GM23248 (cell line): ENCODE measurements around the gene PRUNE2. TPM values are rescaled to one million over a fixed set of nuclear protein-coding genes. Genes with fewer than 3 reads are reported as not detected.

Experiments
- DNase-seq: peaks from one replicate; pipeline ENCODE4 v3.0.0-alpha.2; 2015
- H2AFZ ChIP-seq: fragments of 200-600 bp; sonication (generic); 2 replicates; pipeline ENCODE4 v1.6.1; 2016; ENCODE audit warnings: antibody characterized with exemption
- H3F3A ChIP-seq: fragments of 200-600 bp; sonication (generic); 2 replicates; pipeline ENCODE4 v1.6.1; 2016; ENCODE audit warnings: mild to moderate bottlenecking, antibody characterized with exemption, mixed run types; ENCODE audit not compliant: insufficient read depth
- H3K27ac ChIP-seq: fragments of 200-600 bp; sonication (generic); 2 replicates; pipeline ENCODE4 v1.5.1; 2016; ENCODE audit warnings: mild to moderate bottlenecking
- H3K27me3 ChIP-seq: fragments of 200-600 bp; sonication (generic); replicated peaks from 2 replicates; pipeline ENCODE4 v1.6.1; 2016; ENCODE audit warnings: mild to moderate bottlenecking; ENCODE audit not compliant: insufficient read depth
- H3K36me3 ChIP-seq: fragments of 200-600 bp; sonication (generic); 2 replicates; pipeline ENCODE4 v1.6.1; 2016; ENCODE audit warnings: low read depth, mild to moderate bottlenecking
- H3K4me1 ChIP-seq: fragments of 200-600 bp; sonication (generic); 2 replicates; pipeline ENCODE4 v1.6.1; 2016; ENCODE audit warnings: mild to moderate bottlenecking; ENCODE audit not compliant: insufficient read depth
- H3K4me2 ChIP-seq: fragments of 200-600 bp; sonication (generic); one replicate; pipeline ENCODE4 v1.6.1; 2016; ENCODE audit warnings: mild to moderate bottlenecking; ENCODE audit not compliant: unreplicated experiment
- H3K4me3 ChIP-seq: fragments of 200-600 bp; sonication (generic); 2 replicates; pipeline ENCODE4 v1.5.1; 2016; ENCODE audit warnings: mild to moderate bottlenecking
- H3K79me2 ChIP-seq: fragments of 200-600 bp; sonication (generic); 2 replicates; pipeline ENCODE4 v1.6.1; 2016; ENCODE audit warnings: mild to moderate bottlenecking; ENCODE audit not compliant: insufficient read depth
- H3K9ac ChIP-seq: fragments of 200-600 bp; sonication (generic); 2 replicates; pipeline ENCODE4 v1.6.1; 2016; ENCODE audit warnings: mild to moderate bottlenecking
- H3K9me2 ChIP-seq: fragments of 200-600 bp; sonication (generic); 2 replicates; pipeline ENCODE4 v1.6.1; 2016; ENCODE audit warnings: mixed run types, mild to moderate bottlenecking, moderate library complexity; ENCODE audit not compliant: insufficient read depth
- H3K9me3 ChIP-seq: fragments of 200-600 bp; sonication (generic); one replicate; pipeline ENCODE4 v1.6.1; 2017; ENCODE audit warnings: low read depth
- H4K20me1 ChIP-seq: fragments of 200-600 bp; sonication (generic); 2 replicates; pipeline ENCODE4 v1.6.0; 2016; ENCODE audit not compliant: insufficient read depth
- EZH2 ChIP-seq: fragments of 200-600 bp; sonication (generic); IDR thresholded peaks from 2 replicates; pipeline ENCODE4 v1.6.1; 2018; ENCODE audit warnings: antibody characterized with exemption, mild to moderate bottlenecking; ENCODE audit not compliant: insufficient read depth, poor library complexity, severe bottlenecking
- EZH2phosphoT487 ChIP-seq: fragments of 200-600 bp; sonication (generic); IDR thresholded peaks from 2 replicates; pipeline ENCODE4 v1.6.1; 2018; ENCODE audit warnings: antibody characterized with exemption, moderate library complexity, mild to moderate bottlenecking, low read depth; ENCODE audit not compliant: insufficient read depth
- WGBS, 2 experiments: methylation state at CpG; one replicate each; pipeline ENCODE4 v1.1.6; 2015 to 2017; ENCODE audit warnings: low lambda C conversion rate in 2 of 2, low coverage in 1 of 2; ENCODE audit errors: missing lambda C conversion rate in 2 of 2; 5-methylcytosine and 5-hydroxymethylcytosine counted together
- in situ Hi-C: fragments of 300-500 bp; cut with MboI; formaldehyde crosslinking; loops from 2 replicates; pipeline ENCODE4 v1.15.0; 2020
- polyA plus RNA-seq: library from polyadenylated mRNA; unstranded; fragments of >200 nt; fragmentation: Nextera tagmentation; extraction: Ambion mirVana; gene quantifications from 2 replicates; pipeline ENCODE4 v1.2.1, GENCODE V29; 2016
- total RNA-seq: library from RNA; depleted of rRNA; stranded (reverse); fragments of >200 nt; shearing (Covaris generic); gene quantifications from 2 replicates; pipeline ENCODE4 v1.2.3, GENCODE V29; 2014

Gene PRUNE2
- total and polyA plus RNA-seq, 2 experiments from 2014 or later: 2.0 to 8.8 TPM

- Histone ChIP-seq H3F3A (0 out of 2 replicates have a peak, but pooled peaks cover 16% of the 10 kb centered on the region), H3K9me2 (no peaks in the 10 kb centered on the region), H3K27ac (no peak overlapping the region), H3K36me3 (no peaks in the 10 kb centered on the region), H3K4me2 (no peak overlapping the region), H3K9me3 (no peaks in the 10 kb centered on the region), H3K4me1 (0 out of 2 replicates have a peak, but pooled peaks cover 10% of the 10 kb centered on the region), H2AFZ (no peak overlapping the region), H3K4me3 (no peak overlapping the region), H3K27me3 (peaks cover 25% of the 10 kb centered on the region), H4K20me1 (no peaks in the 10 kb centered on the region), H3K79me2 (no peaks in the 10 kb centered on the region), H3K9ac (no peak overlapping the region)
- no peak for DNase-seq
- 62 to 64% methylated on average over 6 of the region's 6 CpGs for WGBS, 2 experiments
- TF ChIP-seq EZH2phosphoT487: no peak
- TF ChIP-seq EZH2: no peak
- in situ Hi-C loops: no loop called here
Observed at GRCh38 chr9:76902395-76902794, 3.5 kb downstream of the PRUNE2 start.

DNA sequence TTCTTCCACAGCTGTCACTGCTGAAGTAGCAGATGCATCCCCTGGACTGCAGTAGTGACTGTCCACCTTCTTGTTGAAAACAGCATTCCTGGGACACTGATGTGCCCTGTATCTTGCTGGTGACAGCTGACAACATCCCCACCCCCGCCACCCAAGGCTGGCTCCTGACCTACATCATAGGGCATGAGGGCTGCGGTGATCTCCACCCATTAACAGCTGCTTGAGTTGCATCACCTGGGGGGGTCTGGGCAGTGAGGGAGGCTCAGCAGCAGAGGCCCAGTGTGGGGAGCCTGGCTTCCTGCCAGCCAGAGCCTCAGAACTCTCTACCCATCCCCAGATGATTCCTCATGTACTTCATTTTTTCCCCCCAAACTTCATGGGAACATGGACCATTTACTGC is 4.1 kb downstream of the PRUNE2 start:
- 86 to 94% methylated on average over 1 to 2 of the region's 2 CpGs for WGBS, 2 experiments
- Histone ChIP-seq H3K36me3 (no peaks in the 10 kb centered on the region), H4K20me1 (no peaks in the 10 kb centered on the region), H3F3A (0 out of 2 replicates have a peak, but pooled peaks cover 16% of the 10 kb centered on the region), H3K4me3 (no peak overlapping the region), H3K9ac (no peak overlapping the region), H3K27ac (no peak overlapping the region), H3K27me3 (peaks cover 25% of the 10 kb centered on the region), H3K9me2 (no peaks in the 10 kb centered on the region), H3K9me3 (no peaks in the 10 kb centered on the region), H3K4me2 (no peak overlapping the region), H2AFZ (no peak overlapping the region), H3K79me2 (no peaks in the 10 kb centered on the region), H3K4me1 (0 out of 2 replicates have a peak, but pooled peaks cover 10% of the 10 kb centered on the region)
- TF ChIP-seq EZH2 (no peak), EZH2phosphoT487 (no peak)
- no peak for DNase-seq
- in situ Hi-C loops: no loop called here

DNA sequence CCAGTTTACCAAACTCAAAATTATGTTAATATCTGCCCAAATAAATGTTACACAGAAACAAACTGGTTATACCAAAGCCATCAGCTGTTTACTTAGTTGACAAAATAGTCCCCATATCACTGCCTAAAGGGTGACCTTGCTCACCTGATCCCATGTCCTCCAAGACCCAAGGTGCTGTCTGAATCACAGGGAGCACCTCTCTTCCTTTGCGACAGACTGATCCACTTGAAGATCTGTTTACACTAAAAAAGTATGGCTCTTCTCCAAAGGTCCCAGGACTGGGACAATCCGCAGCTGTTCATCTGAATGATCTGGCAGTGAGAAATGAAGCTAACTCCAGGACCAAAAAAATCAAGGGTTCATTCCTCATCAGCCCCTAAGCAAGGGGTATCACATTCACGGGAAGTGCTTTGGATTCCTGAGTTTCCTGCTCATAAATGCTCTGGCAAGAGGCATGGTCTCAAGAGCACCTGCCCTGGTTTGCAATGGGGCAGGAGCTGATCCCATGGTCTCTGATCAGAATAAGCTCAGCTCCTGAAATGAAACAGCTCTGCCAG is 5.0 kb downstream of the PRUNE2 start:
- Histone ChIP-seq H3F3A (0 out of 2 replicates have a peak, but pooled peaks cover 16% of the 10 kb centered on the region), H3K36me3 (no peaks in the 10 kb centered on the region), H3K79me2 (no peaks in the 10 kb centered on the region), H3K27ac (no peak overlapping the region), H3K9ac (no peak overlapping the region), H3K9me3 (no peaks in the 10 kb centered on the region), H3K4me2 (no peak overlapping the region), H3K4me1 (0 out of 2 replicates have a peak, but pooled peaks cover 10% of the 10 kb centered on the region), H3K27me3 (peaks cover 25% of the 10 kb centered on the region), H3K9me2 (no peaks in the 10 kb centered on the region), H4K20me1 (no peaks in the 10 kb centered on the region), H3K4me3 (no peak overlapping the region), H2AFZ (no peak overlapping the region)
- TF ChIP-seq EZH2 (no peak), EZH2phosphoT487 (no peak)
- no peak for DNase-seq
- WGBS, 2 experiments: 53 to 54% methylated on average over 3 of the region's 3 CpGs
- in situ Hi-C loops: no loop called here

- H3K4me3 ChIP-seq: no peak overlapping the region
- WGBS, 2 experiments: 42 to 56% methylated on average over 2 of the region's 2 CpGs
- no peaks in the 10 kb centered on the region for H3K79me2 ChIP-seq
Observed at GRCh38 chr9:76898786-76899185, 7.1 kb downstream of the PRUNE2 start.

More at GRCh38 chr9:76898786-76899185, 7.1 kb downstream of the PRUNE2 start:
- Histone ChIP-seq H3F3A (no peaks in the 10 kb centered on the region), H3K27ac (no peak overlapping the region), H3K27me3 (peaks cover 9% of the 10 kb centered on the region; the same call in 1 of the 2 replicates), H3K4me2 (no peak overlapping the region), H4K20me1 (no peaks in the 10 kb centered on the region), H3K9ac (no peak overlapping the region), H3K9me2 (no peaks in the 10 kb centered on the region), H3K4me1 (peaks cover under 1% of the 10 kb centered on the region; the same call in 1 of the 2 replicates), H2AFZ (no peak overlapping the region), H3K9me3 (no peaks in the 10 kb centered on the region), H3K36me3 (no peaks in the 10 kb centered on the region)
- in situ Hi-C loops: loop anchor here (25.0 kb wide), 1 partner anchor 461 kb away; no protein-coding TSS in a partner anchor
- DNase-seq: no peak
- no peak for TF ChIP-seq EZH2
- no peak for TF ChIP-seq EZH2phosphoT487
